K562 (cell line): ENCODE measurements around the gene ARSD. TPM values are rescaled to one million over a fixed set of nuclear protein-coding genes. Genes with fewer than 3 reads are reported as not detected.

Experiments used
- CREB3L1 ChIP-seq: fragments of 450-650 bp; IDR thresholded peaks from 2 replicates; pipeline ENCODE4 v1.6.1; 2014; ENCODE audit warnings: low read depth, mild to moderate bottlenecking, moderate library complexity, borderline replicate concordance
- IRF9 ChIP-seq: fragments of 450-650 bp; IDR thresholded peaks from 2 replicates; pipeline ENCODE4 v1.6.1; 2016; ENCODE audit warnings: missing biosample characterization, missing genetic modification characterization
- MTA2 ChIP-seq: fragments of 450-650 bp; IDR thresholded peaks from 2 replicates; pipeline ENCODE4 v1.6.1; 2016; ENCODE audit warnings: low read depth
- NCOA2 ChIP-seq, 2 experiments: fragments of 450-650 bp; IDR thresholded peaks; 2 replicates each; pipeline ENCODE4 v1.6.1; 2018; ENCODE audit warnings: mild to moderate bottlenecking in 2 of 2, moderate library complexity in 1 of 2; ENCODE audit not compliant: partially characterized antibody in 2 of 2
- NFE2L1 ChIP-seq: fragments of 450-650 bp; IDR thresholded peaks from 2 replicates; pipeline ENCODE4 v1.6.1; 2016; ENCODE audit warnings: missing genetic modification characterization, low read depth, mild to moderate bottlenecking, missing compliant biosample characterization, moderate library complexity, borderline replicate concordance
- NR2F6 ChIP-seq: fragments of 450-650 bp; formaldehyde crosslinking; IDR thresholded peaks from 2 replicates; pipeline ENCODE4 v1.4.0; 2020; ENCODE audit warnings: mild to moderate bottlenecking
- POLR2A ChIP-seq: fragments of 450-650 bp; conservative IDR thresholded peaks from 2 replicates; pipeline ENCODE4 v1.6.1; 2016
- POLR2G ChIP-seq: fragments of 200-400 bp; formaldehyde crosslinking; IDR thresholded peaks from 2 replicates; pipeline ENCODE4 v1.6.1; 2017; ENCODE audit warnings: low read depth, mild to moderate bottlenecking, antibody characterized with exemption, low read length, moderate library complexity
- REST ChIP-seq, 2 experiments: fragments of 450-650 bp; formaldehyde crosslinking in 1 of 2; IDR thresholded peaks; 2 replicates each; pipeline versions ENCODE4 v1.4.0 to v1.6.1; 2014 to 2020; ENCODE audit warnings: mild to moderate bottlenecking in 2 of 2, borderline replicate concordance in 1 of 2, low read depth in 1 of 2
- SREBF1 ChIP-seq: fragments of 150-350 bp; IDR thresholded peaks from 2 replicates; pipeline ENCODE4 v1.6.1; 2014; ENCODE audit warnings: antibody characterized with exemption, low read depth, low read length, borderline replicate concordance
- TAF1 ChIP-seq: IDR thresholded peaks from 2 replicates; pipeline ENCODE4 v1.6.1; 2011; ENCODE audit warnings: mild to moderate bottlenecking, low read length, moderate library complexity; ENCODE audit not compliant: insufficient read depth, control insufficient read depth, severe bottlenecking; ENCODE audit errors: extremely low read depth
- TOE1 ChIP-seq, 2 experiments: fragments of 450-650 bp in 1 of 2; sonication (generic) in 1 of 2; formaldehyde crosslinking in 1 of 2; IDR thresholded peaks; 2 replicates each; pipeline versions ENCODE4 v1.7.1 to v1.8.0; 2016 to 2022; ENCODE audit warnings: borderline replicate concordance in 2 of 2, mild to moderate bottlenecking in 2 of 2, antibody characterized with exemption in 1 of 2, inconsistent platforms in 1 of 2, low read depth in 1 of 2, missing genetic modification reagents in 1 of 2, moderate library complexity in 1 of 2
- polyA plus RNA-seq, 8 experiments: library from polyadenylated mRNA; depleted of rRNA in 4 of 8; stranded (reverse) in 5 of 8; unstranded in 3 of 8; fragments of >200 nt; fragmentation: Nextera tagmentation in 2 of 8; fragmentation: Illumina TruSeq in 1 of 8; extraction: Ambion mirVana in 2 of 8; extraction: Trizol in 1 of 8; gene quantifications; 2 replicates each; pipeline versions ENCODE4 v1.2.1 to v1.2.3, GENCODE V29; 2011 to 2014; ENCODE audit warnings: inconsistent platforms in 1 of 8, missing spikeins in 1 of 8
- total RNA-seq, 7 experiments: library from RNA; depleted of rRNA in 6 of 7; stranded (reverse); fragments of >200 nt in 6 of 7; fragmentation: Illumina TruSeq in 2 of 7; extraction: Trizol in 2 of 7; gene quantifications; 2 replicates each; pipeline versions ENCODE4 v1.2.1 to v1.2.3, GENCODE V29; 2011 to 2021; ENCODE audit warnings: low replicate concordance in 1 of 7
- TF ChIP-seq, protein P1 (sequence below): sonication (generic); formaldehyde crosslinking; IDR thresholded peaks from 2 replicates; pipeline ENCODE4 v1.8.0; 2023; ENCODE audit warnings: mild to moderate bottlenecking, missing genetic modification reagents

The ARSD gene
- total and polyA plus RNA-seq, 9 of the 15 experiments (the other 6 are each of a cell fraction or from before 2014, with no cell fraction given), result 0.05 to 0.23 (median 0.09) TPM; not detected in 1

DNA sequence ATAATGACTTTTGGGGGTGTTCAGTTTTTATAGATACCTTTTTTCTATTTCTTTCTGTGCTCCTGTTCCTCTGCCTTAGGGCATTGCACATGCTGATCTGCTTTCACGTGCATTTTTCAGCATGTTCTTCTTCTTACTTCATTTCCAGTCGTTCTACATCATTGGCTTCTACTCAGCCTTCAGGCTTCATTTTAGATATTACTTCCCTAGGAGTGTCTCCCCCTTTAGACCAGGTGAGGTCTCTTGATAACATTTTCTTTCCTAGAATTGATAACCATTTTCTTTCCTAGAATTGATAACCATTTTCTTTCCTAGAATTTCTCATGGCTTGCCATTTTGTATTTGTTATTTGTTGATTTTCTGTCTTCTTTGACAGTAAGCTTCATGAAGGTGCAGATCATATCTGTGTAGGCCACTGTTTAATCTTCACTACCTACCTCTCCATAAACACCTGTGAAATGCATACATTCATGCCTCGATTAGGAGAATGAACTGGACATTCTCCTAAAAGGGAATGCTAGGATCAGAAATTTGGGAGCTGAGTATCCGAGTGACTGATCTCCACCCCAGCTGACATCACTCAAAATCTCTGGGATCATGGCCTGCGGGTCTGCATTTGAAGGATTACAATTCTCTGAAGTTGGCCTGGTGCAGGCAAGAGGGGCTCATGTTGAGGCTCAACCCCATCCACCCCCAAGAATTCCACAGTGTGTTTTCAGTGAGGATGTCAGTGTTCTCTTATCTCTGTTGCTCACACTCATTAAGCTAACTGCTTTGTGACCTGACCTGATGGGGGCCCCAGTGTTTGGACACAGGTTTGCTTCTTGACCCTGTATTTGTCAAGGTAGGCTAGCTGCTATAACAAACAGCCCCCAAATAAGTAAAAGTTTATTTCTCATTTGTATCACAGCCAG, 54.7 kb downstream of the ARSD start (continued):
- TF ChIP-seq POLR2G (no peak), MTA2 (0 out of 2 replicates have a peak, but pooled peaks have one; percentile 39), NCOA2 (IDR thresholded peaks at IDR 0.05; ENCODE audit: partially characterized antibody in 2 of 2) (no peak), CREB3L1 (no peak), TOE1 (IDR thresholded peaks at IDR 0.05; ENCODE audit: borderline replicate concordance) (no peak), TOE1 (CRISPR knock-in tag; IDR thresholded peaks at IDR 0.05; ENCODE audit: borderline replicate concordance, low read depth) (no peak), NFE2L1 (no peak), NR2F6 (CRISPR knock-in tag) (no peak), TAF1 (no peak), SREBF1 (no peak), POLR2A (no peak), IRF9 (tag) (no peak), REST (IDR thresholded peaks at IDR 0.05; ENCODE audit: borderline replicate concordance) (no peak), REST (CRISPR knock-in tag; IDR thresholded peaks at IDR 0.05; ENCODE audit: low read depth) (no peak)
- TF ChIP-seq, protein P1, sequence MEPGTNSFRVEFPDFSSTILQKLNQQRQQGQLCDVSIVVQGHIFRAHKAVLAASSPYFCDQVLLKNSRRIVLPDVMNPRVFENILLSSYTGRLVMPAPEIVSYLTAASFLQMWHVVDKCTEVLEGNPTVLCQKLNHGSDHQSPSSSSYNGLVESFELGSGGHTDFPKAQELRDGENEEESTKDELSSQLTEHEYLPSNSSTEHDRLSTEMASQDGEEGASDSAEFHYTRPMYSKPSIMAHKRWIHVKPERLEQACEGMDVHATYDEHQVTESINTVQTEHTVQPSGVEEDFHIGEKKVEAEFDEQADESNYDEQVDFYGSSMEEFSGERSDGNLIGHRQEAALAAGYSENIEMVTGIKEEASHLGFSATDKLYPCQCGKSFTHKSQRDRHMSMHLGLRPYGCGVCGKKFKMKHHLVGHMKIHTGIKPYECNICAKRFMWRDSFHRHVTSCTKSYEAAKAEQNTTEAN, result no peak
